Endothelial cell of umbilical vein (primary cell): ENCODE measurements around the gene CRELD1. TPM values are rescaled to one million over a fixed set of nuclear protein-coding genes. Genes with fewer than 3 reads are reported as not detected.

Experiments
- BruUV-seq: library from RNA; stranded (reverse); fragments of 400-500 nt; replicated peaks from 2 replicates; lab custom pipeline; 2021; lab: Mats Ljungman, UMichigan
- CTCF ChIA-PET: fragments of 300-600, 350-600 bp; sonication (Branson Sonifier 250); formaldehyde crosslinking; loops from one replicate; lab custom pipeline; 2021; ENCODE audit warnings: antibody characterized with exemption, inconsistent platforms; lab: Charles Lee
- POLR2A ChIA-PET: fragments of 300-600, 350-600 bp; sonication (Branson Sonifier 250); formaldehyde crosslinking; loops from one replicate; lab custom pipeline; 2021; ENCODE audit warnings: antibody characterized with exemption, inconsistent platforms; lab: Charles Lee
- DNase-seq: peaks from one replicate; pipeline ENCODE4 v3.0.0-alpha.2; 2011; ENCODE audit warnings: low read depth, low spot score
- FAIRE-seq: peaks from 2 replicates; lab custom pipeline; 2011; peaks lifted over from hg19 to GRCh38; lab: Jason Lieb, UNC
- H2AFZ ChIP-seq: 2 replicates; pipeline ENCODE4 v1.6.0; 2012; ENCODE audit warnings: low read depth, low read length, control low read depth, inconsistent platforms
- H3K27ac ChIP-seq: 2 replicates; pipeline ENCODE4 v1.5.1; 2011; ENCODE audit warnings: low read depth, mild to moderate bottlenecking, control low read depth, low read length, moderate library complexity; ENCODE audit not compliant: insufficient read depth
- H3K27me3 ChIP-seq, 2 experiments: 2 replicates each; pipeline versions ENCODE4 v1.6.0 to v1.6.1; 2011; ENCODE audit warnings: low read length in 2 of 2, mixed read lengths in 1 of 2; ENCODE audit not compliant: control insufficient read depth in 2 of 2, insufficient read depth in 2 of 2
- H3K36me3 ChIP-seq, 2 experiments: 2 replicates in 1 of 2; 3 replicates in 1 of 2; pipeline ENCODE4 v1.5.1; 2011; ENCODE audit warnings: low read length in 2 of 2, mild to moderate bottlenecking in 1 of 2, moderate library complexity in 1 of 2; ENCODE audit not compliant: control insufficient read depth in 2 of 2, insufficient read depth in 2 of 2; ENCODE audit errors: extremely low read depth in 1 of 2
- H3K4me1 ChIP-seq: 3 replicates; pipeline ENCODE4 v1.5.1; 2011; ENCODE audit warnings: mild to moderate bottlenecking, low read length; ENCODE audit not compliant: control insufficient read depth, insufficient read depth; ENCODE audit errors: extremely low read depth
- H3K4me2 ChIP-seq: 2 replicates; pipeline ENCODE4 v1.6.1; 2011; ENCODE audit warnings: low read length, control low read depth, mixed read lengths; ENCODE audit not compliant: insufficient read depth
- H3K4me3 ChIP-seq, 3 experiments: fragments of 200-600 bp in 1 of 3; sonication (generic), shearing (Covaris generic) in 1 of 3; replicated peaks in 1 of 3; 2 replicates each; pipeline ENCODE4 v1.5.1; 2011 to 2016; ENCODE audit warnings: control low read depth in 3 of 3, low read length in 3 of 3, mild to moderate bottlenecking in 2 of 3, inconsistent platforms in 1 of 3, low read depth in 1 of 3, moderate library complexity in 1 of 3; ENCODE audit not compliant: insufficient read depth in 1 of 3
- H3K79me2 ChIP-seq: 2 replicates; pipeline ENCODE4 v1.6.0; 2012; ENCODE audit warnings: low read length, inconsistent platforms; ENCODE audit not compliant: control insufficient read depth, insufficient read depth
- H3K9ac ChIP-seq: replicated peaks from 2 replicates; pipeline ENCODE3; 2011; ENCODE audit warnings: low read length, control low read depth; ENCODE audit not compliant: insufficient read depth; ENCODE audit errors: extremely low read depth
- H3K9me1 ChIP-seq: replicated peaks from 3 replicates; pipeline ENCODE4 v1.6.0; 2011; ENCODE audit warnings: mild to moderate bottlenecking, low read length; ENCODE audit not compliant: control insufficient read depth, insufficient read depth; ENCODE audit errors: extremely low read depth
- H3K9me3 ChIP-seq: replicated peaks from 2 replicates; pipeline ENCODE4 v1.5.1; 2012; ENCODE audit warnings: low read length, inconsistent platforms; ENCODE audit not compliant: control insufficient read depth, insufficient read depth
- H4K20me1 ChIP-seq: replicated peaks from 2 replicates; pipeline ENCODE3; 2011; ENCODE audit warnings: mild to moderate bottlenecking, low read length; ENCODE audit not compliant: control insufficient read depth, insufficient read depth; ENCODE audit errors: extremely low read depth
- CTCF ChIP-seq, 2 donors: IDR thresholded peaks; 1 replicate in 1 of 2; 2 replicates in 1 of 2; pipeline ENCODE4 v1.5.1; 2011; ENCODE audit warnings: low read length in 2 of 2, mild to moderate bottlenecking in 2 of 2, moderate library complexity in 2 of 2, control low read depth in 1 of 2, inconsistent platforms in 1 of 2, low read depth in 1 of 2; ENCODE audit not compliant: insufficient read depth in 1 of 2; ENCODE audit errors: extremely low read depth in 1 of 2
- EZH2 ChIP-seq: IDR thresholded peaks from 2 replicates; pipeline ENCODE4 v1.6.1; 2012; ENCODE audit warnings: borderline replicate concordance, low read depth, mild to moderate bottlenecking, moderate library complexity, low read length, inconsistent platforms; ENCODE audit not compliant: severe bottlenecking
- FOS ChIP-seq: IDR thresholded peaks from 2 replicates; pipeline ENCODE4 v1.6.1; 2011; ENCODE audit warnings: mild to moderate bottlenecking, low read length, moderate library complexity, borderline replicate concordance; ENCODE audit not compliant: insufficient read depth
- GATA2 ChIP-seq: IDR thresholded peaks from 2 replicates; pipeline ENCODE4 v1.7.0; 2011; ENCODE audit warnings: low read depth, mild to moderate bottlenecking, moderate library complexity, mixed read lengths, low read length; ENCODE audit not compliant: insufficient read length, insufficient read depth
- MYC ChIP-seq: IDR thresholded peaks from one replicate; pipeline ENCODE4 v1.6.1; 2011; ENCODE audit warnings: mild to moderate bottlenecking, low read depth, low read length
- POLR2A ChIP-seq: IDR thresholded peaks from 2 replicates; pipeline ENCODE4 v1.6.1; 2012; ENCODE audit warnings: low read depth, mild to moderate bottlenecking, control low read depth, low read length
- POLR2AphosphoS5 ChIP-seq: IDR thresholded peaks from 2 replicates; pipeline ENCODE4 v1.6.1; 2012; ENCODE audit warnings: low read depth, mild to moderate bottlenecking, control low read depth, low read length, moderate library complexity; ENCODE audit not compliant: insufficient read depth
- dilution Hi-C: fragments of 300-500 bp; cut with MboI; formaldehyde crosslinking; loops from one replicate; pipeline ENCODE4 v1.15.0; 2019; ENCODE audit warnings: low sequenced_read_pairs; ENCODE audit not compliant: extremely low pct_ligation_motif_present
- intact Hi-C: fragments of 100-400 bp; cut with micrococcal nuclease; formaldehyde crosslinking; loops from one replicate; pipeline ENCODE4 v1.10.0; 2022
- polyA plus RNA-seq, 4 experiments: library from polyadenylated mRNA; depleted of rRNA in 3 of 4; stranded (reverse) in 3 of 4; unstranded in 1 of 4; fragments of >200 nt; gene quantifications; 2 replicates each; pipeline versions ENCODE4 v1.2.1 to v1.2.3, GENCODE V29; 2011 to 2012; ENCODE audit warnings: missing spikeins in 1 of 4
- total RNA-seq: library from RNA; stranded (reverse); gene quantifications from 2 replicates; pipeline ENCODE4 v1.2.3, GENCODE V29; 2021
- TF ChIP-seq, protein P1 (sequence below): IDR thresholded peaks from 2 replicates; pipeline ENCODE4 v1.6.1; 2011; ENCODE audit not compliant: insufficient read depth, insufficient read length

CRELD1 gene
- total and polyA plus RNA-seq, 2 donors (not counting 3 experiments of a cell fraction or from before 2014, with no cell fraction given): 21.6 to 43.9 TPM

DNA sequence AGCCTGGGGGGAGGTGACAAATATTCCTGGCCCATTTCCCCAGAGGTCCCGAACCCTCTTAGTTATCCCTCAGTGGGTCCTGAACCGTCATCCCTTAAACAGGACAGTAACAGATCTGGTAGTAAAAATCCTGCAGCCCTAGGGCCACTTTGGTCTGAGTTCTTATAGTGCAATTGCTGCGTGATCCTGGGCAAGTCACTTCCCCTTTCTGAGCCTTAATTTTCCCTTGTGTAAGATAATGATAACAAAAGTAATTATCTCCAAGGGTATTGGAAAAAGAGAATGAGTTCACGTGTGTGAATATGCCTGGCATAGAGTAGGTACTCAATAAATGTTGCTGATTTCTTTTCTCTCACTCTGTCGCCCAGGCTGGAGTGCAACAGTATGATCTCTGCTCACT is 46.2 kb upstream of the CRELD1 start:
- ChIA-PET POLR2A (no interaction called here), CTCF (no interaction called here)
- Histone ChIP-seq H3K79me2 (peaks cover 21% of the 10 kb centered on the region), H3K27ac (no peak overlapping the region), H4K20me1 (no peaks in the 10 kb centered on the region), H3K9me3 (no peaks in the 10 kb centered on the region), H2AFZ (no peak overlapping the region), H3K9me1 (no peaks in the 10 kb centered on the region), H3K4me1 (peaks cover 15% of the 10 kb centered on the region), H3K9ac (no peak overlapping the region), H3K4me2 (no peak overlapping the region), H3K36me3 (peaks cover 0 to under 1% of the 10 kb centered on the region in 2 experiments), H3K27me3 (no peaks in the 10 kb centered on the region), H3K4me3 (no peak overlapping the region)
- dilution Hi-C loops: no loop called here
- intact Hi-C loops: no loop called here
- BruUV-seq: no TSS peak
- no peak for TF ChIP-seq CTCF (IDR thresholded peaks at IDR 0.05; ENCODE audit: extremely low read depth in 1 of 2, insufficient read depth in 1 of 2, low read depth in 1 of 2, low read length in 2 of 2)
- no peak for TF ChIP-seq MYC
- no peak for TF ChIP-seq FOS
- TF ChIP-seq, protein P1, sequence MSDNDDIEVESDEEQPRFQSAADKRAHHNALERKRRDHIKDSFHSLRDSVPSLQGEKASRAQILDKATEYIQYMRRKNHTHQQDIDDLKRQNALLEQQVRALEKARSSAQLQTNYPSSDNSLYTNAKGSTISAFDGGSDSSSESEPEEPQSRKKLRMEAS: no peak
- TF ChIP-seq EZH2: no peak
- TF ChIP-seq POLR2AphosphoS5: no peak
- TF ChIP-seq GATA2: no peak
- TF ChIP-seq POLR2A: no peak
- FAIRE-seq: no peak
- no peak for DNase-seq
